Measurements from ENCODE around the gene TRABD2A. TPM values are rescaled to one million over a fixed set of nuclear protein-coding genes. Genes with fewer than 3 reads are reported as not detected.

The TRABD2A gene
- total RNA-seq, 1 donor from 2014 or later = 2.0 TPM

DNA sequence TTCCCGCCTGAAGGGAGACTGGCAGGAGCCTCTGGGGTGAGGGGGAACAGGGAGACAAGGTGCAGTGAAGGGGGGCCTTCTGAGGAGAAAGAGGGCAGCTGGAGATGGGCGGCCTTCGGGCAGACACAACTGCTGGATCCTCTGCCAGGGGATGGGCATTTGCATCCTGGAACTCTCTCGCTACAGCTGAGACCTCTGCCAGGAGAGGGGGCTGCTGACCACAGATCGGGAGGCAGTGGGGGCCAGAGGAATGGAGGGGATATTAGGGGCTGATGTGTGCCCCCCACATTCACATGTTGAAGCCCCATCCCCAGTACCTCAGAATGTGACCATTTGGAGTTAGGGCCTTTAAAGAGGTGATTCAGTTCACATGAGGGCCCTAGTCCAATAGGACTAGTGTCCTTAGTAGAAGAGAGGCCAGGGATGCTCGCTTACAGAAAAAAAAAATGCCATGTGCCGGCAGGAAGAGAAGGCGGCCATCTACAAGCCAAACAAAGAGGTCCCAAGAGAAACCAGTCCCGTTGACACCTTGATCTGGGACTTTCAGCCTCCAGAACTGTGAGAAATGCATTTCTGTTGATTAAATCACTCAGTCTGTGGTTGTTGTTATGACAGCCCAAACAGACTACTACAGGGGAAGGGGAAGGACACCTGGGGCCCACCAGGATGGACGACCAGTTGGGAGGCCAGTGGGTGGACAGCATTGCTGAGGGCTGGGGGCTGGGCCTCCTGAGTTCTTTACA is 50.0 kb downstream of the TRABD2A start:
- Mint-ChIP-seq H3K36me3 (ENCODE audit: insufficient read depth) (no peaks in the 10 kb centered on the region), H3K27me3 (no peaks in the 10 kb centered on the region), H3K4me3 (ENCODE audit: low read depth) (no peak overlapping the region), H3K27ac (no peak overlapping the region), H3K9me3 (ENCODE audit: low read depth) (peaks cover 3% of the 10 kb centered on the region), H3K4me1 (ENCODE audit: low read depth) (no peaks in the 10 kb centered on the region)
- no peak for DNase-seq (ENCODE audit: low spot score, unreplicated experiment)
- TF ChIP-seq, protein P1, sequence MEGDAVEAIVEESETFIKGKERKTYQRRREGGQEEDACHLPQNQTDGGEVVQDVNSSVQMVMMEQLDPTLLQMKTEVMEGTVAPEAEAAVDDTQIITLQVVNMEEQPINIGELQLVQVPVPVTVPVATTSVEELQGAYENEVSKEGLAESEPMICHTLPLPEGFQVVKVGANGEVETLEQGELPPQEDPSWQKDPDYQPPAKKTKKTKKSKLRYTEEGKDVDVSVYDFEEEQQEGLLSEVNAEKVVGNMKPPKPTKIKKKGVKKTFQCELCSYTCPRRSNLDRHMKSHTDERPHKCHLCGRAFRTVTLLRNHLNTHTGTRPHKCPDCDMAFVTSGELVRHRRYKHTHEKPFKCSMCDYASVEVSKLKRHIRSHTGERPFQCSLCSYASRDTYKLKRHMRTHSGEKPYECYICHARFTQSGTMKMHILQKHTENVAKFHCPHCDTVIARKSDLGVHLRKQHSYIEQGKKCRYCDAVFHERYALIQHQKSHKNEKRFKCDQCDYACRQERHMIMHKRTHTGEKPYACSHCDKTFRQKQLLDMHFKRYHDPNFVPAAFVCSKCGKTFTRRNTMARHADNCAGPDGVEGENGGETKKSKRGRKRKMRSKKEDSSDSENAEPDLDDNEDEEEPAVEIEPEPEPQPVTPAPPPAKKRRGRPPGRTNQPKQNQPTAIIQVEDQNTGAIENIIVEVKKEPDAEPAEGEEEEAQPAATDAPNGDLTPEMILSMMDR (IDR thresholded peaks at IDR 0.05; ENCODE audit: unreplicated experiment) = no peak

DNA sequence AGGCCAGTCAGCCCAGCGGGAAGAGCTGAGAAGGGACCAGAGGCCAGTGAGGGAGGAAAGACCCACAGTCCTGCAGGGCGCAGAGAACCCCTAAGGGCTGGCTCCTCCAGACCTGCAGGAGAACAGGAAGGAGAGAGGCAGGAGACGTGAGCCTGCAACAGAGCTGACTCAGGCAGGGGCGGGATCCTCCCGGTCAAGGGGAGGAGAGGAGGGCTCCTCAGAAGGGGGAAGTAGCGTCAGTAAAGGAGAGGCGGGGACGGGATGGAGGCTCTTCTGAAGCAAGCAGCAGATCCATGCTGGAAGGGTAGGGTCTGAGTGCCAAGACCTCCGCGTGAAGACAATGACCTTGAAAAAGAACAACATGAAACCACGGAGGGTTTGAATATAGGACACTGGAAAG is 50.8 kb downstream of the TRABD2A start:
- TF ChIP-seq, protein P1 (IDR thresholded peaks at IDR 0.05; ENCODE audit: unreplicated experiment) = no peak
- H3K4me1 Mint-ChIP-seq (ENCODE audit: low read depth) = no peaks in the 10 kb centered on the region
- no peak for DNase-seq (ENCODE audit: low spot score, unreplicated experiment)
- H3K27me3 Mint-ChIP-seq = no peaks in the 10 kb centered on the region
- H3K4me3 Mint-ChIP-seq (ENCODE audit: low read depth) = no peak overlapping the region
- H3K36me3 Mint-ChIP-seq (ENCODE audit: insufficient read depth) = no peaks in the 10 kb centered on the region
- H3K27ac Mint-ChIP-seq = no peak overlapping the region
- no peaks in the 10 kb centered on the region for H3K9me3 Mint-ChIP-seq (ENCODE audit: low read depth)

DNA sequence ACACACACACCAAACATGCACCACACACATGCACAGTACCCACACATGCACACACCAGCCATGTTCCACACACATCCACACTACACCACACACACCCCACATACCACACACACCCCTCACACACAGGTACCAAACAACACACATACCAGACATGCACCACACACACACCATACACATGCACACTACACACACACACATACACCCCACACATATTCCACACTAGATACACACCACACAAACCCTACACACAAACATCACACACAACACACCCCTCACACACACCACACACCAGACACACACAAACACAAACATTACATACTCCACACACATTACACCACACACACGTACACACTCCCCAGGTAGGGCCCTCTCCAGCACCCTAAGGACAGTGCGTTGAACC is 51.2 kb downstream of the TRABD2A start:
- Mint-ChIP-seq H3K27ac (no peak overlapping the region), H3K4me3 (ENCODE audit: low read depth) (no peak overlapping the region), H3K4me1 (ENCODE audit: low read depth) (no peaks in the 10 kb centered on the region), H3K36me3 (ENCODE audit: insufficient read depth) (no peaks in the 10 kb centered on the region), H3K9me3 (ENCODE audit: low read depth) (no peaks in the 10 kb centered on the region), H3K27me3 (no peaks in the 10 kb centered on the region)
- no peak for DNase-seq (ENCODE audit: low spot score, unreplicated experiment)
- TF ChIP-seq, protein P1 (IDR thresholded peaks at IDR 0.05; ENCODE audit: unreplicated experiment) = no peak

DNA sequence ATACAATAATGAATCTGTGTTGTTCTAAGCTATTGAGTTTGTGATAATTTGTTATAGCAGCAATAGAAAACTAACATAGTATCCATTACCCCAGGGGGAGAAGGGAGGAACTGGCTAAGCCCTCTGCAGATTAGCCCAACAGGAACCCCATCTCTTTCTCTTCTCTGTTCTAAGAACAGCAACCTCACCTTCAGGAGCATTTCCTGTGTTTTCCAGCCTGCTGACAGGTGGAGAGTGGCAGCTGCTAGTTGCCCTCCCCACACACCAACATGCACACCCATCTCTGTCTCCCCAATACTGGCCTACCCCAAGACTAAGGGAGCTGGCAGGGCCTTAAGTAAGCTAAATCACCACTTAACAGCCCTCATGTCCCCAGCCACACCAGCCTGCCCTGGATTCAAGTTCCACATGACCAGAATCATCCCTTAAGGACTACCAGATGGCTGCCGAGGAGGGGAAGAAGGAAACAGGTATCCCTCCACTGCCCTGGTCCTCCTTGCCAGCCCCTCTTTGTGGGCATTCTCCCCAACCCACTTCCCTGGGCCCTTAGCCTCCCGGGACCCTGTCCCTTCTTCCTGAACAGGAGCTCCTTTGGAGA is 52.8 kb downstream of the TRABD2A start:
- DNase-seq (ENCODE audit: low spot score, unreplicated experiment) = no peak
- Mint-ChIP-seq H3K4me3 (ENCODE audit: low read depth) (no peak overlapping the region), H3K27ac (no peak overlapping the region), H3K36me3 (ENCODE audit: insufficient read depth) (no peaks in the 10 kb centered on the region), H3K9me3 (ENCODE audit: low read depth) (no peaks in the 10 kb centered on the region), H3K4me1 (ENCODE audit: low read depth) (no peaks in the 10 kb centered on the region), H3K27me3 (no peaks in the 10 kb centered on the region)
- TF ChIP-seq, protein P1 (IDR thresholded peaks at IDR 0.05; ENCODE audit: unreplicated experiment) = no peak

DNA sequence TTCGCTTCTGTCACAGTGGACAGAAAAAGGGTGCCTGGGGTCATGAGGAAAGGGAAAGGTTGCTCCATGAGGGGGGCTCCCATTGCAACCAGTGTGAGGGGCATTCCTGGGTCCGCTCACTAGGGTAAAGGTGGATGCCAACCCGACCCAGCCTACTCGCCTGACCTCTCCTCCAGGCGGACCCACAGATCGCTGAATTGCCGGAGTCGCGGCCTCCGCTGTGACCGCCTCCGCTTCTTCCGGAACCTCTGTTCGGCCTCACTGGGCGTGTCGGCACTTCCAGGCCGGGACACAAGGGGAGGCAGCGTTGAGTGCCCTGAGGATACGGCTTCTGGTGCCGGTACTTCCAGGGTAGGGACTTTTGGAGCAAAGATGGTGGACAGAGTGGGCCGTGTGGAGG is 57.1 kb downstream of the TRABD2A start:
- DNase-seq (ENCODE audit: low spot score, unreplicated experiment) = no peak
- TF ChIP-seq, protein P1 (IDR thresholded peaks at IDR 0.05; ENCODE audit: unreplicated experiment) = no peak
- H3K9me3 Mint-ChIP-seq (ENCODE audit: low read depth) = no peaks in the 10 kb centered on the region
- H3K36me3 Mint-ChIP-seq (ENCODE audit: insufficient read depth) = no peaks in the 10 kb centered on the region
- no peaks in the 10 kb centered on the region for H3K4me1 Mint-ChIP-seq (ENCODE audit: low read depth)
- H3K27me3 Mint-ChIP-seq = no peaks in the 10 kb centered on the region
- no peak overlapping the region for H3K27ac Mint-ChIP-seq
- H3K4me3 Mint-ChIP-seq (ENCODE audit: low read depth) = no peak overlapping the region

Measured in progenitor cell of endocrine pancreas (in vitro differentiated cells).